Amniotic epithelial cell (primary cell): ENCODE measurements around the gene MEGF6.

Source experiments
- DNase-seq: peaks from one replicate; pipeline ENCODE4 v3.0.0-alpha.2; 2010; ENCODE audit warnings: low read depth

The MEGF6 gene

DNA sequence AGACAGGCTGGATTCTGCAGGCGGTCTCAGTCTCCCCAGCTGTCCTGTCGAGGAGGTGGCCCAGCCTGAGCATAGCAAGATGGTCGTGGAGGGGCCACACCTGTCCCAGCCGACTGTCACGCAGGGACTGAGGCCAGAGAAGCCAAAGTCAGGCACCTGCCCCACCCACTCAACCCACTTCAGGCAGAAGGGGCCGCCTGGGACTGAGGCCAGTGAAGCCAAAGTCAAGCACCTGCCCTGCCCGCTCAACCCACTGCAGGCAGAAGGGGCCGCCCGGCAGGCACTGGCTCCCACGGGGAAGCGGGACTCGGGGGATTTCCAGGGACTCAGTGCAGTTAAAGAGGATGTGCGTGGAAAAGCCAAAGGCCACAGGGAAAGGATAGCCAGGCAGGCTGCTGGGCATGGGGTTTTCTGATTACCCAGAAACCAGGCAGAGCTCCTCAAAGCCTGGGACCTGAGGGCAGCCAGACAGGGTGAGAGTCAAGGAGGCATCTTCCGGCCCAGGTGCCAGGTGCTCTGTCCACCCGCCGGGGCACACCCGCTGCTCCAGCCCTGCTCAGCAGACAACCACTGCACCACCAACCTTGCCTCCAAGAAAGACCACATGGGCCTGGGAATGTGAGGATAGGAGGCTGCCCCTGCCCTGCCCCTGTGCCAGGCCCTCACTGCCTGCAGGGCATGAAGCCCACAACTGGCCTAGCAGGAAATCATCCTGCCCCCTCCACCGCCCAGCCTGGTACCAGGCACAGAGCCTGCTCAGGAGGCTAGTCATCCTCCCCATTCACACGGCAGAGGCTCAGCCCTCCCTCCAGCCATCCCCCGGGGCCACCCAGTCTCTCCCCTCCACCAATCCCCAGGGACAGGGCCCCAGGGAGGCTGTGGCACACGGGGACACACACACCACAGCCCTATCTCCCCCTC, 41.0 kb downstream of the MEGF6 start:
- DNase-seq = no peak

GRCh38 chr1:3569436-3569835, 41.9 kb downstream of the MEGF6 start:
- DNase-seq = no peak

DNA sequence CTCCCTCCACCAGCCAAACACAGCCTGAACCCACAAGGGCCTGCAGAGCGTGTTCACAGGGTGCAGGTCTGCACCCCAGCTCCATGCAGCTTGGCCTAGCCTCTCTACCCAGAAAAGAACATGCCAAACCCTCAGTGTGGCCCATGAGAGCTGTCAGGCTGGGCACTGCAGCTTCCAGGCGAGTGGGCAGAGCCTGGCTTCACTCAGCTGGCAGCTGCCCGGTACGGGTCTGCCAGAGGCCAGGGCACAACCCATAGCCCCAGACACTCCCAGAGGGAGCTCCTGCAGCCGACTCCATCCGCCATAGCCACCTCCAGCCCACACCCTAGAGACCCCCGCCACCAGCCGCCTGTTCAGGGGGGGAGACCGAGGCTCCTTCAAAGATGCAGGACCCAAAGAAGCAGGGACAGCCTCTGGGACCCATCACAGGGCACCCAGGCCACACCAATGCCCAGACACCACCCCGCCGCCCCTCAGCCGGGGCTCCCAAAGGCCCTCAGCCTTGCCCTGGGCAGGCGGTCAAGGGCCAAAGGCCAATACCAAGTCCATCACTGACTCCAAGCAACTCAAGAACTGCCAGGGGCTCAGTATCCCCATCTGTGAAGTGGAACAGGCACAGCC, 42.4 kb downstream of the MEGF6 start:
- no peak for DNase-seq

- DNase-seq = no peak
These were observed 44.1 kb downstream of the MEGF6 start for GRCh38 chr1:3566951-3567804.

DNA sequence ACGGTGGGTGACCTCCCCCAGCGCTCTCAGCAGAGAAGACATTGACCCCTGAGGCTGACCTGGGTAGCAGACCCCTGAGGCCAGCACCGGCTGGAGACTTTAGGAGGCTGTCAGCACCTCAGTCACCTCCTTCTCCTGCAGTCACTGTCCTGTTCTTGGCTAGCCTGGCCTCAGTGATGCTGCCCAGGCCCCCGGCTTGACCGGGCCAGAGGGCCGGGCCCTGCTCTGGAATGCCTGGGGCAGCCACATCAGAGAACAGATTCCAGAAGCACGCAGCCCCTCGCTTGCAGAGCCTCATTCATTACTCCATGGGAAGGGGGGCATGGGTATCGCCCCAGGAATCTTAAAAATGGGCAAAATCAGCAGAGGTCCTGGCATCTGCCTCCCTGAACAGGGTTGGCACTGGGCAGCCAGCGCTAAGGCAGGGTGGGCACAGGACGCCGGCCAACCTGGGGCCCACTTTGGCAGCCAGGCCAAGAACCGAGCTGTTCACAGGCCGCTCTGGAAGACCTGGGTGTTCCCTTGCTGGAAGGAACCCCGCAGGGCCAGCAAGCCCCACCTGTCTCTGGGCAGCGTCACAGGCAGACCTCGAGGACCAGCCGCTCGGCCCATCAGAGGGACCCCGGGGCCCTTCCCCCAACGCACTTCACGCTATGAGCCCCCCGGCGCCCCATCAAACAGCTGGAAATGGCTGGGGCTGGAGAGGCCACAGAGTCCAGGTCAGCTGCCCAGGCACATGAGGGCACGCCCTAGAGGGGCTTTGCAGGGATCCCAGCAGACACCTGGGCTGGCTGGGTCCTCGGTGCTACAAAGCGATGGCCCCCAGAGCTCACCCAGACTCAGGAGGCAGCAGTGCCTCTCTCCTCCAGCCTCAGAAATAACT, 45.1 kb downstream of the MEGF6 start:
- no peak for DNase-seq

- no peak for DNase-seq
These were observed 46.1 kb downstream of the MEGF6 start for GRCh38 chr1:3564921-3565831.

- no peak for DNase-seq
These were observed 47.7 kb downstream of the MEGF6 start for GRCh38 chr1:3563610-3564009.

- no peak for DNase-seq
These were observed 48.2 kb downstream of the MEGF6 start for GRCh38 chr1:3563125-3563524.

GRCh38 chr1:3562712-3563111, 48.6 kb downstream of the MEGF6 start:
- no peak for DNase-seq

DNA sequence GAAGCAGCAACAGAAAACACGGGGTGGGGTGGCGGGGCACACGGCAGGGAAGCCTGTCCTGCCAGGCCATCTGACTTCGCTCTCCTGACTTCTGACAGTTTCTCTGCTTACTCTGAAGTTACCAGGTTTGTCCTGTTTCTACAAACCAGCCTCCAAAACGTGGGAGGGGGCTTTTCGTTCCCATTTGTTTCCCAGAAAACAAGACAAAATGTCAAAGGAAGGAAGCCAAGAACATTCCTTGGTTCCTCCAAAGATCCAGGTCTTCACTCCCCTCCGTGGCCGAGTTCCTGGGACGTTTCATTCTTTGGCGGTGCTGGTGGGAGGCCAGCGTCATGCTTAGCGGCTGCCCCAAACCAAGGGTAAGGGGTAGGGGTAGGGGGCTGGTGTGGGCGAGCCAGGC, 49.6 kb downstream of the MEGF6 start:
- no peak for DNase-seq

GRCh38 chr1:3560981-3561380, 50.3 kb downstream of the MEGF6 start:
- no peak for DNase-seq

- DNase-seq = no peak
These were observed 50.9 kb downstream of the MEGF6 start for GRCh38 chr1:3560251-3560871.

- no peak for DNase-seq
These were observed 53.1 kb downstream of the MEGF6 start for GRCh38 chr1:3558036-3558726.

DNA sequence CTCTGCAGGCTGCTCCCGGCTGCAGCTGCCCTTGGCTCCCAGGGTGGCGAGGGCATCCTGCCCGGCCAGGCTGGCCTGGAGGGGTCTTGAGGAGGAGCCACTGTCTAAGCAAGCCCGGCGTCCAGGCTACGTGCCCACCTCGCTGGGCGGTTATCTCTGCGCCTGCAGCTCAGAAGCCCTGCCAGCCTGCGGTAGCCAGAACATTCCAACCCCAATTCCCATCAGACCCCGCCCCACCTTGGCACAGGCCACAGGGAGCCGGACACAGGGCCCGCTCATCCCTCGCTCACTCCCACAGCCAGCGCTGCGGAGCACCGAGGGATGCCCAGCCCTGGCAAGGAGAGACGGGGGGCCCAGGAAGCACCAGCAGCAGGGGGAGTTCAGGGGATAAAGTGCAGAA, 53.9 kb downstream of the MEGF6 start:
- no peak for DNase-seq

- DNase-seq = no peak
These were observed 55.0 kb downstream of the MEGF6 start for GRCh38 chr1:3556336-3556735.

- no peak for DNase-seq
These were observed 56.0 kb downstream of the MEGF6 start for GRCh38 chr1:3555131-3555920.

GRCh38 chr1:3553940-3554223, 57.4 kb downstream of the MEGF6 start:
- DNase-seq = no peak

DNA sequence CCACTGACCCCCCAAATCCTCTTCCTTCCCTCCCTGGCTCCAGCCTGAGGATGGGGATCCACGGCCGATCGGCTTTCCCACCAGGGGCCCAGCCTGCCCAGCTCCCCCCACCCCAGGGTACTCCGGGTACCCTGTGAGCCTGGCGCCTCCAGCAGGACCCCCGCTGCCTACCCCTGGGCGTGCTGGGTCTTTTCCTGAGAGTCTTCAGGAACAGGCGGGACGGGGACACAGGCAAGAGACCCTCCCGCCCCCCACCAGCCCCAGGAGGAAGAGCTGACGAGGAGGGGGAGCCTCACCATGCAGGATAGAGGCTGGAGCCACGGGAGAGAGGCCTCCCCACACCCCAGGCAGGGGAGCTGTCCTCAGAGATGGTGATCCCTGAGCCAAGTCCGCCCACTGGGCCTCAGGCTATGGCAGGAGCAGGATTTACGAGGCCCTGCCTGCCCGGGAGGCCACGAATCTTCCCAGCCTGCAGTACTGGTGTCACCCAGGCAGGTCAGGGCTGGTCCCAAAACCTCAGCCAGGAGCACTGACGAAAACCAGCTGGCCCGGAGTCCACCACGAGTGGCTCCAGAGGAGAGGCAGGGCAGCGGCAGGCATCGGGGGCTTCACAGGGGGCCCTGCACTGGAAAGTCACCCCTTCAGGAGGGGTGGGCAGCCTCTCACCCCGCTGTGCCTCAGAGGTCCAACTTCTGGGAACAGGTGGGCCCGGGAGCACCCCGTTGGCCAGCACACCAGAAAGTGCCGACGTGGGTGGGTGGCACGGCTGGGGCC, 58.0 kb downstream of the MEGF6 start:
- DNase-seq = peak; percentile 4
